C4-2B (cell line): ENCODE results near the gene CCSER1.

ENCODE experiments used
- ZFX ChIP-seq: fragments of 450-650 bp; IDR thresholded peaks from 2 replicates; pipeline ENCODE4 v1.6.1; 2017
- TF ChIP-seq, protein P1 (sequence below): fragments of 450-650 bp; conservative IDR thresholded peaks from 2 replicates; pipeline ENCODE4 v1.5.1; 2017; ENCODE audit warnings: mild to moderate bottlenecking

GRCh38 chr4:90234916-90235547 lies 107.8 kb downstream of the CCSER1 start:
- TF ChIP-seq, protein P1, sequence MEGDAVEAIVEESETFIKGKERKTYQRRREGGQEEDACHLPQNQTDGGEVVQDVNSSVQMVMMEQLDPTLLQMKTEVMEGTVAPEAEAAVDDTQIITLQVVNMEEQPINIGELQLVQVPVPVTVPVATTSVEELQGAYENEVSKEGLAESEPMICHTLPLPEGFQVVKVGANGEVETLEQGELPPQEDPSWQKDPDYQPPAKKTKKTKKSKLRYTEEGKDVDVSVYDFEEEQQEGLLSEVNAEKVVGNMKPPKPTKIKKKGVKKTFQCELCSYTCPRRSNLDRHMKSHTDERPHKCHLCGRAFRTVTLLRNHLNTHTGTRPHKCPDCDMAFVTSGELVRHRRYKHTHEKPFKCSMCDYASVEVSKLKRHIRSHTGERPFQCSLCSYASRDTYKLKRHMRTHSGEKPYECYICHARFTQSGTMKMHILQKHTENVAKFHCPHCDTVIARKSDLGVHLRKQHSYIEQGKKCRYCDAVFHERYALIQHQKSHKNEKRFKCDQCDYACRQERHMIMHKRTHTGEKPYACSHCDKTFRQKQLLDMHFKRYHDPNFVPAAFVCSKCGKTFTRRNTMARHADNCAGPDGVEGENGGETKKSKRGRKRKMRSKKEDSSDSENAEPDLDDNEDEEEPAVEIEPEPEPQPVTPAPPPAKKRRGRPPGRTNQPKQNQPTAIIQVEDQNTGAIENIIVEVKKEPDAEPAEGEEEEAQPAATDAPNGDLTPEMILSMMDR, result no peak
- TF ChIP-seq ZFX, result no peak
